Measurements from ENCODE around the gene YIF1A.
A peak's percentile ranks its signal among the peaks of the same experiment; 100 is the strongest.

The YIF1A gene

DNA sequence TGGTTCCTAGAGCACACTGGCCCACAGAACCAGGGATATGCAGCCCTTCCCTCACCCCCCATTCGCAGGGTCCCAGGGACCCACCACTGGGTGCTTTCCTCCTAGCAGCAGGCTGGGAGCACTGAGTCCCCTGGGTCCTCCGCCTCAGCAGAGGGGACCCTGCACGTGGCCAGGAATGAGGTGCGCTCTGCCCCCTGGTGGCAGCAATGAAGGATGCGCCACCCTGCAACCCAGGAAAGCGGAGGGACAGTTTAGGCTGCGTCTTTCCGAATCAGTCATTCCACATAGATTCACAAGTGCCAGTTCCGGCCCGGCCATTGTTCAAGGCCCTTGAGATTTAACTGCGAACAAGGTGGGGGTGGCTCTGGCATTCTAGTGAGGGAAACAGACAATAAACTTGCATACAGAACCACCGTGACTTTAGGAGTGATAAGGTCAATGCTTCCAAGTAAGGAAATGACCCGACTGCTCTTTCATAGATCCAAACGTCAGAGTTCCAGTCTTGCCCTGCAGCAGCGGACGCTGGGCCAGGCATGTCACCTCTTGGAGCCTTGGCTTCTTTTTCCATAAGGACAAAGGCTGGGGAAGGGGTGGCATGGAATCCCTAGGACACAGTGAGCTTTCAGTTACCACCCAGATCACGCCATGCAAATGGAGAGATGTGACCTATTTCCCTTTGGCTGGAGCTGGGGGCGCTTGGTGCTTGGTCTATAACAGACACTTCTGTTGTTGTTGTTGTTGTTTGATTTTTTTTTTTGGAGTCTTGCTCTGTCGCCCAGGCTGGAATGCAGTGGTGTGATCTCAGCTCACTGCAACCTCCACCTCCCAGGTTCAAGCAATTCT lies 39.6 kb upstream of the YIF1A start:
- no peak overlapping the region for H3K4me3 ChIP-seq (ENCODE audit: low read depth, low read length)
- TF ChIP-seq, protein P1, sequence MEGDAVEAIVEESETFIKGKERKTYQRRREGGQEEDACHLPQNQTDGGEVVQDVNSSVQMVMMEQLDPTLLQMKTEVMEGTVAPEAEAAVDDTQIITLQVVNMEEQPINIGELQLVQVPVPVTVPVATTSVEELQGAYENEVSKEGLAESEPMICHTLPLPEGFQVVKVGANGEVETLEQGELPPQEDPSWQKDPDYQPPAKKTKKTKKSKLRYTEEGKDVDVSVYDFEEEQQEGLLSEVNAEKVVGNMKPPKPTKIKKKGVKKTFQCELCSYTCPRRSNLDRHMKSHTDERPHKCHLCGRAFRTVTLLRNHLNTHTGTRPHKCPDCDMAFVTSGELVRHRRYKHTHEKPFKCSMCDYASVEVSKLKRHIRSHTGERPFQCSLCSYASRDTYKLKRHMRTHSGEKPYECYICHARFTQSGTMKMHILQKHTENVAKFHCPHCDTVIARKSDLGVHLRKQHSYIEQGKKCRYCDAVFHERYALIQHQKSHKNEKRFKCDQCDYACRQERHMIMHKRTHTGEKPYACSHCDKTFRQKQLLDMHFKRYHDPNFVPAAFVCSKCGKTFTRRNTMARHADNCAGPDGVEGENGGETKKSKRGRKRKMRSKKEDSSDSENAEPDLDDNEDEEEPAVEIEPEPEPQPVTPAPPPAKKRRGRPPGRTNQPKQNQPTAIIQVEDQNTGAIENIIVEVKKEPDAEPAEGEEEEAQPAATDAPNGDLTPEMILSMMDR (IDR thresholded peaks at IDR 0.05; ENCODE audit: low read depth, low read length, missing control alignments), result peak; percentile 88
- DNase-seq (ENCODE audit: low read depth), result no peak

DNA sequence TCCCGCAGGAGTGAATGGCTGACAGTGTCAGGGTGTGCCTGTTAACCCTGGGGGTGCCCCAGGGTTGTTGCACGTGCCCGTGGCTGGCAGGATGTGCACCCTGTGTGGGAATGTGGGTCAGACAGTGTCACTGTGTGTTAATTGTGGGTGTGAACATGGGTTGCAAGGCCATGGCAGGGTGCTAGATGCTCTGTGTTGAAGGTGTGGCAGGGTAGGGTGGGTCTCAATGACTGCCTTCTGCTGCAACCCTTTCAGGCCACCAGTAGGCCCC lies 39.0 kb upstream of the YIF1A start:
- no peak overlapping the region for H3K4me3 ChIP-seq (ENCODE audit: low read depth, low read length)
- TF ChIP-seq, protein P1 (IDR thresholded peaks at IDR 0.05; ENCODE audit: low read depth, low read length, missing control alignments), result no peak
- DNase-seq (ENCODE audit: low read depth), result no peak

DNA sequence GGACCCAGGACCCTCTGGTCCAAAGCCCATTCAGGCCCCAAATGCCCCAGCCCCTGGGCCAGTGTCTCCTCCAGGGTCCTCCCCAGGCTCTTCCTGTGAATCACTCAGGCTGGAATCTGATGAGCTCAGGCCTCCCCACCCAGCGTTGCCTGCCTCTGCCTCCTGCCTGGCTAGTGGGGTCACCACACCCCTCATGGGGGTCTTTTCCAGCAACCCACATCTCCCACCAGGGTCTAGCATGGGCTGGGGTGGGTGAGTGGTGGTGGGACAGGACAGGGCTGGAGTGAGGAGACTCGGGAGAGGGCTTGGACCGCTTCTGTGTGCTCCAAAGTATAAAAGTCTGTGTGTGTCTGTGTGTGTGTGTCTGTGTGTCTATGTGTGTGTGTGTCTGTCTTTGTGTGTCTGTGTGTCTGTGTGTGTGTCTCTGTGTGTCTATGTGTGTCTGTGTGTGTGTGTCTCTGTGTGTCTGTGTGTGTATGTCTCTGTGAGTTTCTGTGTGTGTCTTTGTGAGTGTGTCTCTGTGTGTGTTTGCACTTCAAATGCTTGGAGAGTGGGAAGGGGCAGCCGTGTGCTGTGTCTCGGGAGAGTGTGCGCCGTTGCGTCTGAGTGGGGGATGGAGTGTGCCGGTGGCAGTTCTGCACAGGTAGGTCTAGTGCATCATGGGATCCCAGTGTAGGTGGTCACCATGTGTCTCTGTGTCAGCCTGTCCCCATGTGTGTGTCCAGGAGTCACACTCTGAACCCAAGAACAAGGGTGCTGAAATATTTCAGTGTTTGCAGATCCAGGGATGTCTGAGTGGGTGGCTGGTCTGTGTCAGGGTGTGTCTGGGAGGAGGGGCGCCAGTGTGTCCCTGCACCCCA lies 38.5 kb upstream of the YIF1A start:
- TF ChIP-seq, protein P1 (IDR thresholded peaks at IDR 0.05; ENCODE audit: low read depth, low read length, missing control alignments), result no peak
- no peak overlapping the region for H3K4me3 ChIP-seq (ENCODE audit: low read depth, low read length)
- no peak for DNase-seq (ENCODE audit: low read depth)

DNA sequence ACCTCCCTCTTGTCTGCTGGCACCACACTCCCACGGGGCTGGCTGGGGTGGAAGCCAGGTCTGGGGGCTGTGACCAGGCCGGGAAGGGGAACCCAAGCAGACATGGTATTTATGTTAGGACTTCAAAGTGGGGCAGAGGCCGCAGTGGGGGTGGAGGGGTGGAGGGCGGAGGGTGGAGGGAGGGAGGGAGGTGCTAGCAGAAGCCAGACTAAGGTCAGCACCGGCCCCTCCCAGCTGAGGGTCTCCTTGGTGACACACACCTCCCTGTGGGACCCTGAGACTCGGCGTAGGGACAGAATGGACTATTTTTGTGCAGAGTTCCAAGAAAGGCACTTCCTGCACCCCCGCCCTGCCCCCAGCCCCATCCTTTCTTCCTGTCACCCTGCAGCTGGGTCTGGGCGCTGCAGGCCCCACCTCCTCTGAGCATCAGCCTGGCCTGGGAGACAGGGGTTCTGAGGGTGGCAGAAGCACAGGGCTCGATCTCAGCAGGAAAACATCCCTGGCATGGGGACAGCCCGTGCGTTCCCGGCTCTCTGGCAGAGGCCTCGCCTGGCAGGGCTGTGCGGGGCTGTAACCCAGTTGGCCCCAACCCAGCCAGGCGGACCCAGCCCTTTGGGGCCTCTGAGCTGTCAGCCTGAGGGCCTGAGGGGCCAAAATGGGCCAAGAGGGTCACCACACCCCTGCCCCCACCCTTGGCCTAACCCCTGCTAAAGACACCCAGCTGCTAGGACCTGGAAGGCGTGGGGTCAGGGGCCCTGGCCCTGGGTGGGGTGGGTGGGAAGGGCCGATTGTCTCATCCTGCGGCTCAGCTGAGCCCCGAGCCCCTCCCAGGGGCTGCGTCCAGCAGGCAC lies 37.5 kb upstream of the YIF1A start:
- H3K4me3 ChIP-seq (ENCODE audit: low read depth, low read length), result no peak overlapping the region
- DNase-seq (ENCODE audit: low read depth), result no peak
- TF ChIP-seq, protein P1 (IDR thresholded peaks at IDR 0.05; ENCODE audit: low read depth, low read length, missing control alignments), result no peak

DNA sequence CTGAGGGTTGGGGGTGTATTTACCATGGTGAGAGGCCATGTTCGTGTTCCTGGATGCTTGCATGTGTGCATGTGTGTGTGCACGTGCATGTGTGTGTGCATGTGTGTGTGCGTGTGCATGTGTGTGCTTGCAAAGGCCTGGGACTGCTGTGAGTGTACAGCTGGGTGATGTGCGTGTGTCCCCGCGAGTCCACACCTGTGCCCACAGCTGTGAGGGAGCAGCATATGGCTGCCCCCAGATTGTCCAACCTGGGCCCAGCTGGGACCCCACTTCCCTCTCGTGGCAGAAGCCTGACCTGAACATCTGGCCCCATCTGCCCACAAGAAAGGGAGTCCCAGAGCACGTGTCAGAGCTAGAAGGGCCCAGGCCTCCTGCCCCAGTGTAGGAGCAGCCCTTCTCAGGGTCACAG lies 36.3 kb upstream of the YIF1A start:
- H3K4me3 ChIP-seq (ENCODE audit: low read depth, low read length), result no peak overlapping the region
- TF ChIP-seq, protein P1 (IDR thresholded peaks at IDR 0.05; ENCODE audit: low read depth, low read length, missing control alignments), result no peak
- DNase-seq (ENCODE audit: low read depth), result no peak

DNA sequence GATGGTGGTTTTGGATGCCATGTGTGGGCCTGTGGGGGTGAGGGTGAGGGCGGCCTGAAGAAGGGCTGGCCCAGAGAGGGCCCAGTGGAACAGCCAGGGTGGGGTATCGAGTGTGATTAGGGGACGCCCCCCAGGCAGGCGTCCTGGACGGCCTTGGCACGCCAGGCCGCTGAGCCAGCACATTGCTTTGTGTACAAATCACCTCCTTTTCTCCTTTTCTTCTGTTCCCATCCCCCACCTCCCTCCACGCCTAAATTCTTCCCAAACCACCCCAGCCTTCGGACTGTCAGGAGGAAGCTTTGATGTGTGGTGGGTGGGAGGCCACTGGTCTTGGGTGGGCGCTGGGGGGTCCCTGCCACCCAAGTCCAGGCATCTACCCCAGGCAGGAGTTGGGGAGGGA lies 35.7 kb upstream of the YIF1A start:
- TF ChIP-seq, protein P1 (IDR thresholded peaks at IDR 0.05; ENCODE audit: low read depth, low read length, missing control alignments), result no peak
- DNase-seq (ENCODE audit: low read depth), result no peak

More for the DNA sequence above, 35.7 kb upstream of the YIF1A start:
- H3K4me3 ChIP-seq (ENCODE audit: low read depth, low read length), result no peak overlapping the region

All from GM12864 (cell line).